Activated B cell treated with CpG ODN at 0.5 μM for 24 hours (primary cell): ENCODE measurements around the gene MSH4. TPM values are rescaled to one million over a fixed set of nuclear protein-coding genes. Genes with fewer than 3 reads are reported as not detected.

Experiments
- ATAC-seq: fragments of 200-7000 bp; cut with Tn5 transposase; one replicate; pipeline ENCODE4 v1.10.0; 2021; ENCODE audit warnings: low read depth, mild to moderate bottlenecking, moderate library complexity
- CTCF ChIA-PET: fragments of 350-600 bp; sonication (Branson Sonifier 250); formaldehyde crosslinking; loops from one replicate; lab custom pipeline; 2021; ENCODE audit warnings: antibody characterized with exemption; lab: Charles Lee
- POLR2A ChIA-PET: fragments of 350-600 bp; sonication (Branson Sonifier 250); formaldehyde crosslinking; loops from one replicate; lab custom pipeline; 2021; ENCODE audit warnings: antibody characterized with exemption; lab: Charles Lee
- DNase-seq: peaks from one replicate; pipeline ENCODE4 v3.0.0; 2022
- H3K27ac Mint-ChIP-seq: one replicate; pipeline ENCODE4 v1.8.0; 2020; ENCODE audit warnings: mixed read lengths
- H3K27me3 Mint-ChIP-seq: one replicate; pipeline ENCODE4 v1.8.0; 2021; ENCODE audit warnings: mixed read lengths
- H3K36me3 Mint-ChIP-seq: one replicate; pipeline ENCODE4 v1.8.0; 2021; ENCODE audit warnings: low read depth, mixed read lengths
- H3K4me1 Mint-ChIP-seq: one replicate; pipeline ENCODE4 v1.8.0; 2021; ENCODE audit warnings: mixed read lengths
- H3K4me3 Mint-ChIP-seq: one replicate; pipeline ENCODE4 v1.8.0; 2020; ENCODE audit warnings: mild to moderate bottlenecking, mixed read lengths
- H3K9me3 Mint-ChIP-seq: one replicate; pipeline ENCODE4 v1.8.0; 2020; ENCODE audit warnings: mixed read lengths
- CTCF ChIP-seq: fragments of 200-600 bp; IDR thresholded peaks from one replicate; pipeline ENCODE4 v1.8.0; 2022; ENCODE audit warnings: antibody characterized with exemption, mild to moderate bottlenecking
- intact Hi-C: fragments of 100-400 bp; cut with micrococcal nuclease; formaldehyde crosslinking; loops from one replicate; pipeline ENCODE4 v1.15.1; 2024
- total RNA-seq: library from RNA; stranded (reverse); gene quantifications from 2 replicates; pipeline ENCODE4 v1.2.3, GENCODE V29; 2022

Gene MSH4
- total RNA-seq, 1 donor from 2014 or later = 1.4 TPM

GRCh38 chr1:75855010-75855409 is 58.3 kb downstream of the MSH4 start:
- ChIA-PET CTCF (no interaction called here), POLR2A (no interaction called here)
- Mint-ChIP-seq H3K9me3 (no peaks in the 10 kb centered on the region), H3K27ac (no peak overlapping the region), H3K36me3 (no peaks in the 10 kb centered on the region), H3K27me3 (no peaks in the 10 kb centered on the region), H3K4me1 (no peaks in the 10 kb centered on the region), H3K4me3 (no peak overlapping the region)
- ATAC-seq (no peak), DNase-seq (no peak)
- no peak for TF ChIP-seq CTCF
- intact Hi-C loops = no loop called here

DNA sequence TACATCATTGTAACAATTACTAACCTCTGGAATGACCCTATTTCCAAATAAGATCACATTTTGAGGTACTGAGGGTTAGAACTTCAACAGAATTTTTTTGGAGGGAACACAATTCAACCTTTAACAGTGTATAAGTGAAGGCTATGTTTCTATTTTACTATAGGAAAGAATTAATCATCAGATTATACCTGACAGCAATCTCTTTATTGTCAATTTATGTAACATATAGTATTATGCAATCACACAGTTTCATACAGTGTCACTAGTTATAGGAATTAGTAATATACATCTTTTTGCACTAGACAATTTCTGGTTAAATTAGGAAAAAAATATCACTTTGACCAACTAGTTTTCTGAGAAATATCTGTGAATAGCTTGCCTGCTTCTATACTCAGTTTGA is 59.1 kb downstream of the MSH4 start:
- TF ChIP-seq CTCF = no peak
- Mint-ChIP-seq H3K9me3 (no peaks in the 10 kb centered on the region), H3K4me3 (no peak overlapping the region), H3K36me3 (no peaks in the 10 kb centered on the region), H3K27me3 (no peaks in the 10 kb centered on the region), H3K27ac (no peak overlapping the region), H3K4me1 (no peaks in the 10 kb centered on the region)
- intact Hi-C loops = no loop called here
- ATAC-seq (no peak), DNase-seq (no peak)
- CTCF ChIA-PET = no interaction called here
- POLR2A ChIA-PET = no interaction called here

DNA sequence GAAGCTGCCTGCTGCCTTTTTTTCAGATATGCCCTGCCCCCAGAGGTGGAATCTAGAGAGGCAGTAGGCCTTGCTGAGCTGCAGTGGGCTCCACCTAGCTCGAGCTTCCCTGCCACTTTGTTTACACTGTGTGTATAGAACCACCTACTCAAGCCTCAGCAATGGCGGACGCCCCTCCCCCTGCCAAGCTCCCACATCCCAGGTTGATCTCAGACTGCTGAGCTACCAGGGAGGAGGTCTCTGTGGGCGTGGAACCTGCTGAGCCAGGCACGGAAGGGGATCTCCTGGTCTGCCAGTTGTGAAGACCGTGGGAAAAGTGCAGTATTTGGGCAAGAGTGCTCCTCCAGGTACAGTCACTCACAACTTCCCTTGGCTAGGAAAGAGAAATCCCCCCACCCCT is 65.1 kb downstream of the MSH4 start:
- TF ChIP-seq CTCF = no peak
- ChIA-PET POLR2A (no interaction called here), CTCF (no interaction called here)
- DNase-seq (no peak), ATAC-seq (no peak)
- H3K36me3 Mint-ChIP-seq = no peaks in the 10 kb centered on the region
- intact Hi-C loops = no loop called here
- no peak overlapping the region for H3K27ac Mint-ChIP-seq
- H3K27me3 Mint-ChIP-seq = peaks cover 4% of the 10 kb centered on the region
- H3K4me3 Mint-ChIP-seq = no peak overlapping the region
- H3K4me1 Mint-ChIP-seq = no peaks in the 10 kb centered on the region
- H3K9me3 Mint-ChIP-seq = no peaks in the 10 kb centered on the region

DNA sequence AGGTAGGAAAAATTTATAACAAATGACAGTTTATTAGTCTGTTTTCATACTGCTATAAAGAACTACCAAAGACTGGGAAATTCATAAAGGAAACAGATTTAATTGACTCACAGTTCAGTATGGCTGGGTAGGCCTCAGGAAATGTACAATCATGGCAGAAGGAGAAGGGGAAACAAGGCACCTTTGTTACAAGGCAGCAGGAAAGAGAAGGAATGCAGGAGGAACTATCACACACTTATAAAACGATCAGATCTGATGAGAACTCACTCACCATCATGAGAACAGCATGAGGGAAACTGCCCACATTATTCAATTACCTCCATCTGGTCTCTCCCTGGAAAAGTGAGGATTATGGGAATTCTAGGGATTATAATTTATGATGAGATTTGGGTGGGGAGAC is 74.3 kb downstream of the MSH4 start:
- Mint-ChIP-seq H3K36me3 (no peaks in the 10 kb centered on the region), H3K9me3 (peaks cover 5% of the 10 kb centered on the region), H3K4me3 (no peak overlapping the region), H3K4me1 (no peaks in the 10 kb centered on the region), H3K27me3 (peaks cover 1% of the 10 kb centered on the region), H3K27ac (no peak overlapping the region)
- DNase-seq (no peak), ATAC-seq (no peak)
- ChIA-PET CTCF (no interaction called here), POLR2A (no interaction called here)
- intact Hi-C loops = no loop called here
- no peak for TF ChIP-seq CTCF

DNA sequence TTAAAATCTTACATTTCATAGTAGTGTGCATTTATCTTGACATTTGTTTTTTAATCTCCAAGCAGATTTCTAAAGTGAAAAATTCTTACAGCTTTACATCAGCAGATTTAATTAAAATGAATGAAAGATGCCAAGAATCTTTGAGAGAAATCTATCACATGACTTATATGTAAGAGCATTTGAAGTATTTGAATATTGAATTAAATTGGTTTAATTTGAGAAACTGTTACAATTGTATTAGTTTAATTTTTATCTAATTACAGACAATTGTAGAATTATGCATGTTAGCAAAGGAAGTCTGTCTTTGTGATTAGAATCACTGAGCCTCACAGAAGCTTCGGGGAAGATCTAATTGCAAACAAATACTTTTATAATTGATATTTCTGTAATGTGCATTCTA is 83.3 kb downstream of the MSH4 start:
- no peak for ATAC-seq
- no peaks in the 10 kb centered on the region for H3K9me3 Mint-ChIP-seq
- H3K4me3 Mint-ChIP-seq = no peak overlapping the region
- CTCF ChIA-PET = no interaction called here
- H3K27ac Mint-ChIP-seq = no peak overlapping the region
- H3K36me3 Mint-ChIP-seq = no peaks in the 10 kb centered on the region
- intact Hi-C loops = no loop called here
- no peak for DNase-seq
- H3K4me1 Mint-ChIP-seq = no peaks in the 10 kb centered on the region
- POLR2A ChIA-PET = no interaction called here
- peaks cover 2% of the 10 kb centered on the region for H3K27me3 Mint-ChIP-seq
- TF ChIP-seq CTCF = no peak
